ENCODE measurements around the gene MAP6. TPM values are rescaled to one million over a fixed set of nuclear protein-coding genes. Genes with fewer than 3 reads are reported as not detected.

MAP6 gene
- total and polyA plus RNA-seq, 12 donors: 11.4 to 56.0 (median 22.6) TPM

DNA sequence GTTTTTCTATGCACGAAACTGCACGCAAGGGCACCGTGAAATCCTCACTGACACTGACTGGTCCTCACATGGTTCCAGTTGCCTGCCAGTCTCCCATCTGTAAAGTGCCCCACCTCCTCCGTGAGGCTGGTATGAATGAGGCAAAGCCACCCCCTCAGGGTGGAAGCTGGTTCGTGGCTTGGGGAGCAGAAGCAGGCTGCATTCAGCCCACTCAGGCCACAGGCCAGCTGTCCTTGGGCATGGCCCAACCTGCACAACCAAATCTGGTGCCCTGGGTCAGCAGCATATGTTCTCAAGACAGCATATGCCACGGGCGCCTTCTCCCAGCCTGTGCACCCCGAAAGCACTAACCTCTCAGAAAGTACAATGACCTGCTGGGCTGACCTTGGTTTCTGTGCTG is 77.5 kb downstream of the MAP6 start:
- intact Hi-C loops (cut with DNase I): loop anchor here in 1 of 2 donors (10.0 kb wide), 1 partner anchor 73 kb away; the partner anchor contains the start of gene MAP6
- no peak for DNase-seq
- TF ChIP-seq POLR2A (IDR thresholded peaks at IDR 0.05) (no peak), CTCF (IDR thresholded peaks at IDR 0.05) (no peak)
- Histone ChIP-seq H3K9me3 (replicated peaks in 1 of 3) (no peaks in the 10 kb centered on the region), H3K27me3 (no peaks in the 10 kb centered on the region), H3K4me3 (no peak overlapping the region), H3K27ac (no peak overlapping the region), H3K36me3 (replicated peaks in 1 of 2) (no peaks in the 10 kb centered on the region), H3K4me1 (replicated peaks in 1 of 2) (peaks cover 0 to 6% of the 10 kb centered on the region in 2 donors)
- 82 to 87% (median 85%) methylated on average over 8 of the region's 8 CpGs for WGBS, 4 donors

DNA sequence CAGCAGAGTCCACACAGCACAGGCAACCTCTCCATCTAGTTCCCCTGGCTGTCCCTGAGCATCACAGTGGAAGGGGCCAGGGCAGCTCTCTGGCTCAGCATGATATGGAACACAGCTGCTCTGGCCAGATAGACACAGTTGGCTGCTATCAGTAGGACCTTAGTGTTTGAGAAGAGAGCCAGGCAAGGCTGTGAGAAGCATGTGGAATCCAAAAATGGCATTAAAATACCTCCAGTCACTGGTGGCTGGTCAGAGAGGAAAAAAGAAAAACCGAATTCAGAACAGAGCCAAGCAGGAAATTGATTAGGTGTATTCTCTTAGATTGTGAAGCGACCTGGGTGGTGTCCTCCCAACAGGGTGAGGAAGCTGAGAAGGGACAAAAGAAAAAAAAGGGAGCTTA is 78.9 kb downstream of the MAP6 start:
- Histone ChIP-seq H3K9me3 (replicated peaks in 1 of 3) (no peaks in the 10 kb centered on the region), H3K4me1 (replicated peaks in 1 of 2) (peaks cover 4 to 6% of the 10 kb centered on the region in 2 donors), H3K27me3 (no peaks in the 10 kb centered on the region), H3K36me3 (replicated peaks in 1 of 2) (no peaks in the 10 kb centered on the region), H3K4me3 (no peak overlapping the region), H3K27ac (no peak overlapping the region)
- TF ChIP-seq POLR2A (IDR thresholded peaks at IDR 0.05) (no peak), CTCF (IDR thresholded peaks at IDR 0.05) (no peak)
- WGBS, 4 donors: 64 to 92% (median 83%) methylated on average over 2 of the region's 2 CpGs
- intact Hi-C loops (cut with DNase I): loop anchor here in 1 of 2 donors (10.0 kb wide), 1 partner anchor 75 kb away; the partner anchor contains the start of gene MAP6
- DNase-seq: no peak

- Histone ChIP-seq H3K36me3 (replicated peaks in 1 of 2) (no peaks in the 10 kb centered on the region), H3K4me3 (no peak overlapping the region), H3K9me3 (replicated peaks in 1 of 3) (no peaks in the 10 kb centered on the region), H3K27me3 (no peaks in the 10 kb centered on the region), H3K4me1 (replicated peaks in 1 of 2) (peaks cover 12 to 13% of the 10 kb centered on the region in 2 donors), H3K27ac (no peak overlapping the region)
- no peak for TF ChIP-seq POLR2A (IDR thresholded peaks at IDR 0.05)
- no peak for TF ChIP-seq CTCF (IDR thresholded peaks at IDR 0.05)
- 94 to 95% (median 94%) methylated on average over 7 of the region's 7 CpGs for WGBS, 4 donors
- DNase-seq: no peak
- intact Hi-C loops (cut with DNase I): no loop called here
Observed at GRCh38 chr11:75589051-75589450, 79.8 kb downstream of the MAP6 start.

DNA sequence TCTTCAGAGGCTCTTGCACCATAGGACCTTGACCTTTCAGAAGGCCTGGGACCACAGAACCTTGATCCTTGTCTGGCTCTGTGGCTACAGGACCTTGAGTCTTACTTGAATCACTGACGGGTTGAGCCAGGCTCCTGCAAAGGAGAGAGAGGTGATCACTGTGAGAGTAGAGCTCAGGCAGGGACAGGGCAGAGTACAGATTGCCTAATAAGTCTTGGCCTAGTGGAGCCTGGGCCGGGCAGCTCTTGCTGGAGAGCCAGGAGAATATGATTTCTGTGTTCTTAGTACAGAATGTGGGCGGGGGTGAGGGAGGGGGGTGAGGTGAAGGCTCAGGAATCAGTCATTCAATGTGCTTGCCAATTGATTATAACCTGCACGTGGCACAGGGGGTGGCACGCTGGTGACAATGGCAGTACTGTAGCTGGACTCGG is 80.8 kb downstream of the MAP6 start:
- H3K27me3 ChIP-seq: no peaks in the 10 kb centered on the region
- H3K27ac ChIP-seq: peak overlapping the region in 1 of 5 donors; percentile 38
- intact Hi-C loops (cut with DNase I): no loop called here
- H3K36me3 ChIP-seq (replicated peaks in 1 of 2): no peaks in the 10 kb centered on the region
- no peak overlapping the region for H3K4me3 ChIP-seq
- peak in 6 of 7 donors; percentile 59 to 74 (median 62) for DNase-seq
- 70 to 75% (median 70%) methylated on average over 5 to 6 of the region's 6 CpGs for WGBS, 4 donors
- no peaks in the 10 kb centered on the region for H3K9me3 ChIP-seq (replicated peaks in 1 of 3)
- H3K4me1 ChIP-seq (replicated peaks in 1 of 2): peaks cover 13 to 15% of the 10 kb centered on the region in 2 donors
- TF ChIP-seq CTCF (IDR thresholded peaks at IDR 0.05): no peak
- no peak for TF ChIP-seq POLR2A (IDR thresholded peaks at IDR 0.05)

Data from adrenal gland (tissue), 12 donors.